Measurements from ENCODE around the gene PPP1R9B.
A peak's percentile ranks its signal among the peaks of the same experiment; 100 is the strongest.

The PPP1R9B gene

DNA sequence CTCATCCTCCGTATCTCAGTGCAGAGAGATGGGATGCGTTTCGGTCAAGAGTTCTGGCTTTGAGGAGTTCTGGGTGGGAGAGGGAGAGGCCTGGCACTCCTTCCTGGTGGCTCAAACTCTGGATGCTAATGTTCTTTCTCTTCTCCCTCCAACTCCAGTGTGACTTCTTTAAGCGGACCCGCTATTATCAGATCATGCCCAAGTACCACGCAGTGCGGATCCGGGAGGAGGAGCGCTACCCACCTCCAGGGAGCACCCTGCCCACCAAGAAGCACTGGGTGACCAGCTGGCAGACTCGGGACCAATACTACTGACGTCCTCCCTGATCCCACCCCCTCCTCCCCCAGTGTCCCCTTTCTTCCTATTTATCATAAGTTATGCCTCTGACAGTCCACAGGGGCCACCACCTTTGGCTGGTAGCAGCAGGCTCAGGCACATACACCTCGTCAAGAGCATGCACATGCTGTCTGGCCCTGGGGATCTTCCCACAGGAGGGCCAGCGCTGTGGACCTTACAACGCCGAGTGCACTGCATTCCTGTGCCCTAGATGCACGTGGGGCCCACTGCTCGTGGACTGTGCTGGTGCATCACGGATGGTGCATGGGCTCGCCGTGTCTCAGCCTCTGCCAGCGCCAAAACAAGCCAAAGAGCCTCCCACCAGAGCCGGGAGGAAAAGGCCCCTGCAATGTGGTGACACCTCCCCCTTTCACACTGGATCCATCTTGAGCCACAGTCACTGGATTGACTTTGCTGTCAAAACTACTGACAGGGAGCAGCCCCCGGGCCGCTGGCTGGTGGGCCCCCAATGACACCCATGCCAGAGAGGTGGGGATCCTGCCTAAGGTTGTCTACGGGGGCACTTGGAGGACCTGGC is 61.3 kb downstream of the PPP1R9B start:
- no peak for DNase-seq

DNA sequence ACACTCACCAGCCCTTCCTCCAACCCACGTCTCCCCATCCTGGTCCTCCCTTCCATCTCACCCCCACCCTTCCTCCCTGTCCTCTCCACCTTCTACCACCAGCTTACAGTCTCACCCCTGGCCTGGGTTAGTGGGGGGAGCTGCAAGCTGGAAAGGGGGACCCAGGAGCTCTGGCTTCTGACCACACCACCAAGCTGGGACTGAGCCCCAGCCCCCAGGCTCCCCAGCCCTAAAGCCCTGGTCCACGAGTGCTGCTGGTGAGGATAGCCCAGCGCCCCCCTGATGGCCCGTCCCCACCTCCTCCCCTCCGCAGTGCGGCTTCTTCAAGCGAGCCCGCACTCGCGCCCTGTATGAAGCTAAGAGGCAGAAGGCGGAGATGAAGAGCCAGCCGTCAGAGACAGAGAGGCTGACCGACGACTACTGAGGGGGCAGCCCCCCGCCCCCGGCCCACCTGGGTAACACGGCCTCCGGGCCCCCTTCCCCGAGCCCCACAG is 62.5 kb downstream of the PPP1R9B start:
- DNase-seq: no peak

DNA sequence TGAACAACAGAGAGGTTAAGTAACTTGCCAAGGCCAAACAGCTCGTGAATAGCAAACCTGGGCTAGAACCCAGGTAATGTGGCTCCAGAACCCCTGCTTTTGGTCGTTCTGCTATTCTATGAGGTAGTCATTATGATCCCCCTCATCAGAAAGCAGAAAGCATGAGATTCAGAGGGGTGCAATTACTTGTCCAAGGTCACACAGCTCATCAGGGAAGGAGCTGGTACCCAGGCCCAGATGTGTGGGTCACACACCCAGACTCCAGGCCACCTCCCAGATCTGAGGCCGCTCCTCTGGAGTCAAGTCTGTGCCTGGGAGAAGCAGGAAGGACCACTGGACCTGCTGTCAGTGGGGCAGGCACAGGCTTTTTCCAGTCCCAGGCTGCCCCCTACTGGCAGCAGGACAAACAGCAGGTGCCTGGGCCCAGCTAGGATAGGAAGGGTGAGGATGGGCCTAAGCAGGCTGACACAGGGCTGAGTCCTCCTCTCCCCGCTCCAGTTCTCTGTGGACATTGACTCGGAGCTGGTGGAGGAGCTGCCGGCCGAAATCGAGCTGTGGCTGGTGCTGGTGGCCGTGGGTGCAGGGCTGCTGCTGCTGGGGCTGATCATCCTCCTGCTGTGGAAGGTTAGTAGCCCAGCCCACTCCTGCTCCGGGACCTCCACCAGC is 63.1 kb downstream of the PPP1R9B start:
- peak; percentile 74 for DNase-seq
